Upper lobe of left lung (tissue), 6 donors: ENCODE results near the gene KRTAP5-2. TPM values are rescaled to one million over a fixed set of nuclear protein-coding genes. Genes with fewer than 3 reads are reported as not detected.

ENCODE experiments used
- ATAC-seq, 2 donors: fragments of 200-7000 bp; cut with Tn5 transposase; one replicate each; pipeline ENCODE4 v1.9.1; 2022; ENCODE audit warnings: mild to moderate bottlenecking in 2 of 2, moderate library complexity in 2 of 2; ENCODE audit not compliant: low FRiP score in 2 of 2
- DNase-seq, 2 donors: peaks; one replicate each; pipeline ENCODE4 v3.0.0-alpha.2; 2019 to 2020
- H3K27ac ChIP-seq, 4 donors: fragments of 200-600 bp; sonication (generic); one replicate each; pipeline ENCODE4 v1.5.1; 2016 to 2019
- H3K27me3 ChIP-seq, 4 donors: fragments of 200-600 bp; sonication (generic); one replicate each; pipeline ENCODE4 v1.5.1; 2017 to 2019
- H3K36me3 ChIP-seq, 4 donors: fragments of 200-600 bp; sonication (generic); one replicate each; pipeline ENCODE4 v1.5.1; 2016 to 2019
- H3K4me1 ChIP-seq, 4 donors: fragments of 200-600 bp; sonication (generic); one replicate each; pipeline ENCODE4 v1.5.1; 2018 to 2019
- H3K4me3 ChIP-seq, 4 donors: fragments of 200-600 bp; sonication (generic); one replicate each; pipeline ENCODE4 v1.5.1; 2017 to 2019; ENCODE audit warnings: mild to moderate bottlenecking in 2 of 4, moderate library complexity in 1 of 4
- H3K9me3 ChIP-seq, 4 donors: fragments of 200-600 bp; sonication (generic); one replicate each; pipeline ENCODE4 v1.5.1; 2018 to 2019
- EP300 ChIP-seq, 4 donors: sonication (generic); formaldehyde crosslinking; IDR thresholded peaks; one replicate each; pipeline ENCODE4 v1.5.1; 2017; ENCODE audit warnings: antibody characterized with exemption in 4 of 4, control low read depth in 2 of 4
- POLR2A ChIP-seq, 4 donors: fragments of 450-650 bp; IDR thresholded peaks; one replicate each; pipeline ENCODE4 v1.5.1; 2016 to 2017; ENCODE audit warnings: antibody characterized with exemption in 4 of 4, mild to moderate bottlenecking in 2 of 4
- POLR2AphosphoS5 ChIP-seq, 2 donors: sonication (generic); formaldehyde crosslinking; IDR thresholded peaks; one replicate each; pipeline ENCODE4 v1.5.1; 2017; ENCODE audit warnings: antibody characterized with exemption in 2 of 2
- WGBS, 2 donors: methylation state at CpG; one replicate each; pipeline ENCODE4 v1.1.5; 2017 to 2018; 5-methylcytosine and 5-hydroxymethylcytosine counted together
- total RNA-seq, 6 donors: library from RNA; depleted of rRNA in 4 of 6; stranded (reverse); fragments of >200 nt in 4 of 6; gene quantifications; one replicate each; pipeline versions ENCODE4 v1.1.0 to v1.2.1, GENCODE V29; 2016 to 2021
- TF ChIP-seq, protein P1 (sequence below), 6 experiments: fragments of 450-650 bp in 4 of 6; fragments of 200-600 bp in 2 of 6; sonication (generic) in 2 of 6; IDR thresholded peaks; one replicate each; pipeline ENCODE4 v1.5.1; 2016 to 2019; ENCODE audit warnings: antibody characterized with exemption in 6 of 6
- donor health status: DM: no; HTN: no; CAD: no; lungs with moderate emphysema.
- donor health status: DM: no; HTN: yes; CAD: no; lungs with severe emphysema.

KRTAP5-2 gene
- total RNA-seq, 6 donors from 2014 or later: not detected

DNA sequence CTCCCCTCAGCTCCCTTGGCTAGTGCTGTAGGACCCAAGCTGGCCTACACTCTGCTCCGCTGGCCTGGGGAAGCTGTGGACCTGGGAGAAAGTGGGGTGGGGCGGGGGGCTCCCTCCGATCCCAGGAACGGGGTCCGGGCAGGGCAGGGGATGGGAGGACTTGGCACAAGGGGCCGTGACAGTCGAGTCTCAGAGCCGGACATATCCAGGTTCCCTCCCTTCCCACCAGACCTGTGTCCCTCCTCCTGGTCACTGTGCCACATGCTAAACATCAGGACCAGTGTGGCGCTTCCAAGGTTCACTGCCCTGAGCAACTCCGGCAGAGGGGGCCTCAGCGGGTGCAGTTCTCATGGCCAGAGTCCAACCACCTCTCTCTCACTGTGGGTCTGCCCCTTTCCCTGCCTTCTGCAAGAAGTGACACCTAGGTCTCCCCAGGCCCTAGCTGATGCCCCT is 28.1 kb downstream of the KRTAP5-2 start:
- Histone ChIP-seq H3K4me3 (no peak overlapping the region), H3K36me3 (peaks cover 0 to 9% (median 2%) of the 10 kb centered on the region in 4 donors), H3K9me3 (no peaks in the 10 kb centered on the region), H3K27me3 (peaks cover 0 to 20% (median 6%) of the 10 kb centered on the region in 4 donors), H3K4me1 (peaks cover 30 to 58% (median 36%) of the 10 kb centered on the region in 4 donors), H3K27ac (peak overlapping the region in 1 of 4 donors; percentile 80)
- ATAC-seq: no peak
- WGBS, 2 donors: 81 to 89% methylated on average over 3 to 11 of the region's 11 CpGs
- peak in 1 of 2 donors; percentile 49 for DNase-seq
- TF ChIP-seq, protein P1, sequence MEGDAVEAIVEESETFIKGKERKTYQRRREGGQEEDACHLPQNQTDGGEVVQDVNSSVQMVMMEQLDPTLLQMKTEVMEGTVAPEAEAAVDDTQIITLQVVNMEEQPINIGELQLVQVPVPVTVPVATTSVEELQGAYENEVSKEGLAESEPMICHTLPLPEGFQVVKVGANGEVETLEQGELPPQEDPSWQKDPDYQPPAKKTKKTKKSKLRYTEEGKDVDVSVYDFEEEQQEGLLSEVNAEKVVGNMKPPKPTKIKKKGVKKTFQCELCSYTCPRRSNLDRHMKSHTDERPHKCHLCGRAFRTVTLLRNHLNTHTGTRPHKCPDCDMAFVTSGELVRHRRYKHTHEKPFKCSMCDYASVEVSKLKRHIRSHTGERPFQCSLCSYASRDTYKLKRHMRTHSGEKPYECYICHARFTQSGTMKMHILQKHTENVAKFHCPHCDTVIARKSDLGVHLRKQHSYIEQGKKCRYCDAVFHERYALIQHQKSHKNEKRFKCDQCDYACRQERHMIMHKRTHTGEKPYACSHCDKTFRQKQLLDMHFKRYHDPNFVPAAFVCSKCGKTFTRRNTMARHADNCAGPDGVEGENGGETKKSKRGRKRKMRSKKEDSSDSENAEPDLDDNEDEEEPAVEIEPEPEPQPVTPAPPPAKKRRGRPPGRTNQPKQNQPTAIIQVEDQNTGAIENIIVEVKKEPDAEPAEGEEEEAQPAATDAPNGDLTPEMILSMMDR (IDR thresholded peaks at IDR 0.05): no peak

DNA sequence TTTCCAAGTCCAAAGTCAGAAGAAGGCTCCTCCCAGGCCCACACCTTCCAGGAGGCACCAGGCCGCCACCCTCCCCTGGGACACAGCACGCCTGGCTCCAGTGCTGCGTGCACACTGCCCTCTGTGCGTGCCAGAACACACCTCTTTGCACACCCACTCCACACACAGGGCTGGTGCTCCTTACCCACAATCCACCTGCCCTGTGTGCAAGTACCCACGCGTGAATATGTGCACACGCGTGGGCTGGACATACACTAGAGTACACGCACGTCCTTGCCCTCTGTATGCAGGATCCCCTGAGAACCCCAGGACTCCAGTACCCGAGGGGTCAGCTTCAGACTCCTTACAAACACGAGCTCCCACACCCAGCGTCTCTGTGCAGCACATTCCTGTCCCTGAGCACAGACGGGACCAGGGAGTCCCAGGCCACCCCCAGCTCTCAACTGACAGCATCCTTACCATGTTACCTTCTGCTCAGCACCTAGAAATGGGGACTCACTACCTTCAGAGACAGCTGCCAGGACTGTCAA is 28.8 kb downstream of the KRTAP5-2 start:
- peaks cover 24 to 52% (median 35%) of the 10 kb centered on the region in 4 donors for H3K4me1 ChIP-seq
- no peak overlapping the region for H3K4me3 ChIP-seq
- TF ChIP-seq POLR2AphosphoS5 (IDR thresholded peaks at IDR 0.05) (no peak), EP300 (IDR thresholded peaks at IDR 0.05) (no peak), POLR2A (IDR thresholded peaks at IDR 0.05) (no peak)
- TF ChIP-seq, protein P1 (IDR thresholded peaks at IDR 0.05): no peak
- DNase-seq (peak in 1 of 2 donors; percentile 65), ATAC-seq (no peak)
- 80% methylated on average over 14 of the region's 14 CpGs for WGBS, 2 donors
- peaks cover 0 to 15% (median 2%) of the 10 kb centered on the region in 4 donors for H3K36me3 ChIP-seq
- H3K9me3 ChIP-seq: no peaks in the 10 kb centered on the region
- H3K27me3 ChIP-seq: peaks cover 0 to 17% (median 6%) of the 10 kb centered on the region in 4 donors
- H3K27ac ChIP-seq: no peak overlapping the region

DNA sequence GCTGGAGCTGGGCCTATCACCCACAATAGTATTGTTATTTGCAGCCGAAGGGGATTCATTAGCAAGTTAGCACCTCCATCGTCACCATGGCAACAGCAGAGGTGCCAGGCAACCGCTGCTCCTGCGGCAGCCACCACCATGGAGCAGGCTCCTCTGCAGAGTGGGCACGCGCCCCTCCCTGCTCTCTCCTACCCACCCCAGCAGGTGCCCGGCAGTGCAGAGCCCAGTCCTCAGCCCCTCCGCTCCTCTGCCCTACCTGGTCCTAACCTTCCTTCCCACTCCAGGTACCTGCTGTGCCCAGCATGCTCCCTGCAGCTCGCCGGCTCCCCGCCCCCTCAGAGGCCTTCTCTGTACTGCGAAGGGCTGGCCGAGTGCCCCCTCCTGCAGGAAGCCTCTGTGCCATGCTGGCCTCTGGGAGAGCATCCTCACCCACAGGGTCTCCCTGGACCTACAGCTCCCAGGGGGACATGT is 29.6 kb downstream of the KRTAP5-2 start:
- peak in 1 of 2 donors; percentile 80 for DNase-seq
- no peak for ATAC-seq
- peaks cover 0 to 11% (median 5%) of the 10 kb centered on the region in 4 donors for H3K27me3 ChIP-seq
- no peak overlapping the region for H3K27ac ChIP-seq
- no peaks in the 10 kb centered on the region for H3K9me3 ChIP-seq
- TF ChIP-seq EP300 (IDR thresholded peaks at IDR 0.05) (no peak), POLR2A (IDR thresholded peaks at IDR 0.05) (no peak), POLR2AphosphoS5 (IDR thresholded peaks at IDR 0.05) (no peak)
- TF ChIP-seq, protein P1 (IDR thresholded peaks at IDR 0.05): no peak
- peaks cover 16 to 44% (median 27%) of the 10 kb centered on the region in 4 donors for H3K4me1 ChIP-seq
- peaks cover 0 to 22% (median 3%) of the 10 kb centered on the region in 4 donors for H3K36me3 ChIP-seq
- 63 to 92% methylated on average over 2 to 13 of the region's 13 CpGs for WGBS, 2 donors
- H3K4me3 ChIP-seq: no peak overlapping the region

DNA sequence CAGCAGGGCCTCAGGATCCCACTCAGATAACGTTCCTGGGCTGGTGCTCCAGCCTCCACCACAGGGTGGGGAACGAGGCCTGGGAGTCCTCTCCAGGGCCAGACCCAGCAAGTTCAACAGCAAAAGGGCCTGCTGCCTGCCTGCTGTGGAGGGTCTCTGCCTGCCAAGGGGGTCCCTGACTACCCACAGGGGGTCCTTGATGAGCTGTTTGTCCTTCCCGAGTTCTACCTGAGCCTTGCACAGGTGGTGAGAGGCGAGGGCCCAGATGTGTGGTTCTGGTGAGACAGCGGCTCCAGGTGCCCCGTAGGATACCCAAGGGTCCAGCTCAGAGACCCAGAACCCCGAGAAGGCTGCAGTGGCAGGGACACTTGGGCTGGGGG is 30.4 kb downstream of the KRTAP5-2 start:
- no peak overlapping the region for H3K4me3 ChIP-seq
- ATAC-seq (no peak), DNase-seq (no peak)
- no peak overlapping the region for H3K27ac ChIP-seq
- no peak for TF ChIP-seq POLR2A (IDR thresholded peaks at IDR 0.05)
- TF ChIP-seq EP300 (IDR thresholded peaks at IDR 0.05): no peak
- TF ChIP-seq, protein P1 (IDR thresholded peaks at IDR 0.05): no peak
- TF ChIP-seq POLR2AphosphoS5 (IDR thresholded peaks at IDR 0.05): no peak
- WGBS, 2 donors: 80 to 93% methylated on average over 5 to 6 of the region's 7 CpGs
- peaks cover 0 to 29% (median 10%) of the 10 kb centered on the region in 4 donors for H3K36me3 ChIP-seq
- peaks cover 0 to 9% (median 4%) of the 10 kb centered on the region in 4 donors for H3K27me3 ChIP-seq
- H3K4me1 ChIP-seq: peaks cover 9 to 36% (median 20%) of the 10 kb centered on the region in 4 donors
- no peaks in the 10 kb centered on the region for H3K9me3 ChIP-seq
